Upper lobe of right lung (tissue), 1 donor: ENCODE data around the gene DAO. TPM values are rescaled to one million over a fixed set of nuclear protein-coding genes. Genes with fewer than 3 reads are reported as not detected.
"Not testable (repeated sequence)": the region's sequence is repeated elsewhere in the genome, so short reads cannot be mapped to it uniquely, and the experiment has no call there.

Experiments used
- ATAC-seq: fragments of 200-7000 bp; cut with Tn5 transposase; one replicate; pipeline ENCODE4 v1.9.1; 2020; ENCODE audit warnings: mild to moderate bottlenecking, moderate library complexity
- DNase-seq: peaks from one replicate; pipeline ENCODE4 v3.0.0-alpha.2; 2020
- H3K27ac ChIP-seq: fragments of 200-600 bp; one replicate; pipeline ENCODE4 v1.8.0; 2022
- H3K27me3 ChIP-seq: fragments of 200-600 bp; one replicate; pipeline ENCODE4 v1.8.0; 2022; ENCODE audit warnings: mild to moderate bottlenecking
- H3K36me3 ChIP-seq: fragments of 200-600 bp; one replicate; pipeline ENCODE4 v1.8.0; 2022
- H3K4me1 ChIP-seq: fragments of 200-600 bp; one replicate; pipeline ENCODE4 v1.8.0; 2022
- H3K4me3 ChIP-seq: fragments of 200-600 bp; one replicate; pipeline ENCODE4 v1.8.0; 2022; ENCODE audit warnings: mild to moderate bottlenecking
- H3K9me3 ChIP-seq: fragments of 200-600 bp; one replicate; pipeline ENCODE4 v1.8.0; 2022
- CTCF ChIP-seq: fragments of 200-600 bp; IDR thresholded peaks from one replicate; pipeline ENCODE4 v1.8.0; 2022; ENCODE audit warnings: antibody characterized with exemption
- intact Hi-C: fragments of 100-400 bp; cut with DNase I; formaldehyde crosslinking; loops from one replicate; pipeline ENCODE4 v1.11.0; 2022
- total RNA-seq: library from RNA; stranded (reverse); fragmentation: NEBNext Ultra II Directional; extraction: Animal tissue kit (Norgen Biotek cat#: 25700); gene quantifications from one replicate; pipeline ENCODE4 v1.2.1, GENCODE V29; 2021
- donor health status: DM: no; HTN: yes; CAD: no; lungs with severe emphysema.

Gene DAO
- total RNA-seq, 1 donor from 2014 or later = 0.26 TPM

- Histone ChIP-seq H3K9me3 (no peaks in the 10 kb centered on the region), H3K36me3 (peaks cover 9% of the 10 kb centered on the region), H3K4me1 (peaks cover 58% of the 10 kb centered on the region), H3K4me3 (peak overlapping the region; percentile 89), H3K27ac (peak overlapping the region; percentile 94), H3K27me3 (no peaks in the 10 kb centered on the region)
- no peak for TF ChIP-seq CTCF
- ATAC-seq = no peak
- no peak for DNase-seq
- intact Hi-C loops = no loop called here
These were observed 23.8 kb upstream of the DAO start for GRCh38 chr12:108856170-108856427.

- intact Hi-C loops = no loop called here
- no peak for TF ChIP-seq CTCF
- Histone ChIP-seq H3K27me3 (no peaks in the 10 kb centered on the region), H3K4me1 (peaks cover 53% of the 10 kb centered on the region), H3K27ac (peak overlapping the region; percentile 94), H3K9me3 (no peaks in the 10 kb centered on the region), H3K36me3 (peaks cover 6% of the 10 kb centered on the region), H3K4me3 (peak overlapping the region; percentile 89)
- DNase-seq (peak; percentile 88), ATAC-seq (peak; percentile 59)
These were observed 23.3 kb upstream of the DAO start for GRCh38 chr12:108856428-108857157.

GRCh38 chr12:108857158-108857407 lies 22.8 kb upstream of the DAO start:
- ATAC-seq (no peak), DNase-seq (peak; percentile 68)
- no peak for TF ChIP-seq CTCF
- peaks cover 1% of the 10 kb centered on the region for H3K36me3 ChIP-seq
- H3K27me3 ChIP-seq = no peaks in the 10 kb centered on the region
- H3K9me3 ChIP-seq = no peaks in the 10 kb centered on the region
- peak overlapping the region; percentile 89 for H3K4me3 ChIP-seq
- peaks cover 49% of the 10 kb centered on the region for H3K4me1 ChIP-seq
- intact Hi-C loops = no loop called here
- peak overlapping the region; percentile 94 for H3K27ac ChIP-seq

- peak overlapping the region; percentile 89 for H3K27ac ChIP-seq
- H3K4me1 ChIP-seq = peaks cover 40% of the 10 kb centered on the region
- no peaks in the 10 kb centered on the region for H3K9me3 ChIP-seq
- no peaks in the 10 kb centered on the region for H3K36me3 ChIP-seq
- intact Hi-C loops = no loop called here
- H3K27me3 ChIP-seq = no peaks in the 10 kb centered on the region
- DNase-seq (no peak), ATAC-seq (no peak)
- H3K4me3 ChIP-seq = peak overlapping the region; percentile 62
- no peak for TF ChIP-seq CTCF
These were observed 21.4 kb upstream of the DAO start for GRCh38 chr12:108858311-108859074.

- H3K9me3 ChIP-seq, ATAC-seq, intact Hi-C loops, DNase-seq, H3K36me3 ChIP-seq, H3K27me3 ChIP-seq, H3K4me3 ChIP-seq: not testable (repeated sequence)
- H3K4me1 ChIP-seq = peaks cover 32% of the 10 kb centered on the region
- peak overlapping the region; percentile 89 for H3K27ac ChIP-seq
These were observed 20.6 kb upstream of the DAO start for GRCh38 chr12:108859141-108859922.

GRCh38 chr12:108859923-108860291 lies 20.0 kb upstream of the DAO start:
- Histone ChIP-seq H3K27ac (no peak overlapping the region), H3K4me3 (no peak overlapping the region), H3K9me3 (no peaks in the 10 kb centered on the region), H3K36me3 (no peaks in the 10 kb centered on the region), H3K27me3 (no peaks in the 10 kb centered on the region), H3K4me1 (peaks cover 26% of the 10 kb centered on the region)
- DNase-seq (no peak), ATAC-seq (no peak)
- intact Hi-C loops = no loop called here
- TF ChIP-seq CTCF = no peak
